HS-27A (cell line): Measurements from ENCODE around the gene TNF.

Experiments used
- DNase-seq: peaks from one replicate; pipeline ENCODE4 v3.0.0-alpha.2; 2012; ENCODE audit warnings: low read depth, missing footprints

Gene TNF

DNA sequence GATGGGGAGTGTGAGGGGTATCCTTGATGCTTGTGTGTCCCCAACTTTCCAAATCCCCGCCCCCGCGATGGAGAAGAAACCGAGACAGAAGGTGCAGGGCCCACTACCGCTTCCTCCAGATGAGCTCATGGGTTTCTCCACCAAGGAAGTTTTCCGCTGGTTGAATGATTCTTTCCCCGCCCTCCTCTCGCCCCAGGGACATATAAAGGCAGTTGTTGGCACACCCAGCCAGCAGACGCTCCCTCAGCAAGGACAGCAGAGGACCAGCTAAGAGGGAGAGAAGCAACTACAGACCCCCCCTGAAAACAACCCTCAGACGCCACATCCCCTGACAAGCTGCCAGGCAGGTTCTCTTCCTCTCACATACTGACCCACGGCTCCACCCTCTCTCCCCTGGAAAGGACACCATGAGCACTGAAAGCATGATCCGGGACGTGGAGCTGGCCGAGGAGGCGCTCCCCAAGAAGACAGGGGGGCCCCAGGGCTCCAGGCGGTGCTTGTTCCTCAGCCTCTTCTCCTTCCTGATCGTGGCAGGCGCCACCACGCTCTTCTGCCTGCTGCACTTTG lies at the start of gene TNF:
Gene TNF (plus strand): TSS at position 231 of the 567 bp plus-strand sequence. CDS start 177 bp downstream, at position 408.
- DNase-seq = no peak

DNA sequence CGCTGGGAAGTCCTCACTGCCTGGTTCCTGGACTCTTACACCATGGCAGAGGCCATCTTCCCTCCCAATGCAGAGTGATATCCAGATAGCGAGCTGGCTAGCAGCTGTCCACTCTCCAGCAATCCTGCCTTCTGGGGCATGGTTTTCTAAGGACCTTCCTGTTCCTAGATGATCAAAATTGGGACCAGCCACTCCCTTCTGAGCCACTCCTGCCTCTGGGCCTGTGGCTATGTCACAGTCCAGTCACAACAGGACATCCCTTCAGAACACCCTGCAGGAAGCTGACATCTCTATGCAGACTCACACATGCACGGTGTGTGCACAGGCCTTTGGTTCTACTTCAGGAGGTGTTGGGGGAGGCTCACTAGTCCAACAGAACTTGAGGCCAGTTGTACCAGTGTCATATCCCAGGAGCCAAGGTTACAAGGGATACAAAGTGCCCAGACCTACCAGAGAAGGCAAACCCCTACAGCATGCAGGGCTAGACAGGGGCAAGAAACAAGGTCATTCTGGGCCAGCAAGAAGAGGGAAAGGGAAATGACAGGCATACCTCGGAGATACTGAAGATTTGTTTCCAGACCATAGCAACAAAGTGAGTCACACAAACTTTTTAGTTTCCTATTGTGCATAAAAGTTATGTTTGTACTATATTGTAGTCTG lies 49.3 kb upstream of the TNF start:
- no peak for DNase-seq

DNA sequence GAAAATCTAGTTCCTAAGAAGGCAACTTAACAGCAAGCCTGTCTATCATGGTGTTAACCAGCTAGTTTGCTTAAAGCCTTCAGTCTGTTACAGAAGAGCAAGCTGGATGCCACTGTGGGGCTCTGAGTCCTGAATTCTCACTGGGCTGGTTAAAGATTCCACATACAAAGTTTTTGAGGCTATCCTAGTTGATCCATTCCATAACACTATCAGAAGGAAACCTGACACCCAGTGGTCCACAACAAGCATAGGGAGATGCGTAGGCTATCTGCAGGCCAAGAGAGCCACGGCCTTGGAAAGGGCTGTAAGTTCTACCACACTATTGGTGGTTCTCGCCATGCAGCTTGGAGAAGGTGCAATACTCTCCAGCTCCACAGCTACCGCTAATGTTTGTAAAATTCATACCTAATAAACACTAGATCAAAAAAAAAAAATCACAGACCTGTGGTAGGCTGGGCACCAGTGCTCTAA lies 47.0 kb upstream of the TNF start:
- no peak for DNase-seq

DNA sequence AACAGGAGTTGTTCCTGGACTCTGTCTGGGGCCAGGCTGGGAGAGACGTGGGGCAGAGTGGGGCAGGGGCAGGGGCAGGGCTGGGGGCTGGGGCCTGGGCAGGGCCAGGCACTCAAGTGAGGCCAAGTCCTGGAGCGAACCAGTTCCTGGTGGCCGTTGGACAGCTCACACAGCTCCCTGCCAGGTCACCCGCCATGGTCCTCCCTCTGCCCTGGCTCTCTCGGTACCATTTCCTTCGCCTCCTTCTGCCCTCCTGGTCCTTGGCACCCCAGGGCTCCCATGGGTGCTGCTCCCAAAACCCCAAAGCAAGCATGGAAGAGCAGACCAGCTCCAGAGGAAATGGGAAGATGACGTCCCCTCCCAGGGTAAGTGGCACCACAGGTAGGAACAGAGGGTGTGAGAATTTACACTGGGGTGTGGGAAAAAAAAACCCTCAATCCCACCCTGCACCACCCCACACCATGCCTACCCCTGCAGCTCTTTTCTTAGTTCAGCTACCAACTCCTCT lies 46.5 kb upstream of the TNF start, which contains the start of gene MCCD1:
Gene MCCD1 (plus strand): TSS at position 142 of the 508 bp plus-strand sequence. CDS start 53 bp downstream, at position 195.
- DNase-seq = no peak

DNA sequence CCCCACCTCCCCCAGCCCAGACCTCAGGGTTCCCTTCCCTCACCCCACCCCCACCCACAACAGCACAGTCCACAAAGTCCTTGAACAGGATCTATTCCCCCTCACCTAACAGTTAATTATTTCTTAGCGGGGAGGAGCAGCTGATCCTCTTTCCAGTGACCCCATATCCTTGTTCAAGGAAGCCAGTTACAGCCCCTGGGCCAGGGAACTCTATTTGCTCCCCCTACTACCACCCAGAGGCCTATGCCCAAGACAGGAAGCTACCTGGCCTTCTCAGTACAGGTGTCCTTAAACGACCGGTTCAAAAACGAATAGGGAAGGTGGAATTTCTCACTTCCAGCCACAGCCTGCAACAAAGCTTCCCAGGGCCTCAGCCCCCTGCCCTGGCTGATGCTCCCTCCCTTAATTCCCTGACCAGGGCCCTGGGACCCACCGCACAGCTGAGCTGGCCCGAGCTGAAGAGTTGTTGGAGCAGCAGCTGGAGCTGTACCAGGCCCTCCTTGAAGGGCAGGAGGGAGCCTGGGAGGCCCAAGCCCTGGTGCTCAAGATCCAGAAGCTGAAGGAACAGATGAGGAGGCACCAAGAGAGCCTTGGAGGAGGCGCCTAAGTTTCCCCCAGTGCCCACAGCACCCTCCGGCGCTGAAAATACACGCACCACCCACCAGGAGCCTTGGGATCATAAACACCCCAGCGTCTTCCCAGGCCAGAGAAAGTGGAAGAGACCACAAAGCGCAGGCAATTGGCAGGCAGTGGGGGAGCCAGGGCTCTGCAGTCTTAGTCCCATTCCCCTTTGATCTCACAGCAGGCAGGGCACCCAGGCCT lies 45.8 kb upstream of the TNF start:
- no peak for DNase-seq

DNA sequence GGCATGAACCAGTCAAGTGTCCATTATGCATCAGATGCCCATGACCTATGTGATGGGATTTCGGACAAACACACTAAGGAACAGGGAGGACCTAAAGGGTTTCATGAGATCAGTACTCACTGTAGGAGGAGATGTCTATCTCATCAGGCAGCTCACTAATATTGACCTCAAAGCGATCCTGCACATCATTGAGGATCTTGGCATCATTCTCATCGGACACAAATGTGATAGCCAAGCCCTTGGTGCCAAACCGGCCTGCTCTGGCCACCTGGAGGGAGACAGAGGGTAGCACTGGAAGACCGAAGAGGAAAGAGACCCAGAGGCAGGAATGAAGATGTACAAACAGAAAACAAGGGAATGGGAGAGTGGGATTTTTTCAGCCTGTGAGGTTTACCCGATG lies 44.7 kb upstream of the TNF start:
- no peak for DNase-seq

DNA sequence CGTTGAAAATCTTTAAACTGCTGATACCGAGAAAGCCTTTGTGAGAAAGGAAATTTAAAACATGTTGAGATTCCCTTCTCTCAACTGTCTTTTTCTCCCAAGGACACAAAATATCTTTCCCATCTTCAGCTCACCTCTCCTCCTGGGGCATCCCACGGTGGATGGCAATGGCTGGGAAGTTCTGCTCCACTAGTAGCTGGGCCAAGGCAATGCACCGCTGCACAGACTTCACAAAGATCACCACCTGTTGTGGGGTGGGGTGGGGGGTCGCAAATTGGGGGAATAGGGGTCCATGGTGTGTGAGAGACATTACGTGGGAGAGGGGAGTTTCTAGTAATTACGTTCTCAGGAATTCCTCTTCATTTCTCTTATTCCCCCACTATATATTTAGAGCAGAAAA lies 44.2 kb upstream of the TNF start:
- no peak for DNase-seq

DNA sequence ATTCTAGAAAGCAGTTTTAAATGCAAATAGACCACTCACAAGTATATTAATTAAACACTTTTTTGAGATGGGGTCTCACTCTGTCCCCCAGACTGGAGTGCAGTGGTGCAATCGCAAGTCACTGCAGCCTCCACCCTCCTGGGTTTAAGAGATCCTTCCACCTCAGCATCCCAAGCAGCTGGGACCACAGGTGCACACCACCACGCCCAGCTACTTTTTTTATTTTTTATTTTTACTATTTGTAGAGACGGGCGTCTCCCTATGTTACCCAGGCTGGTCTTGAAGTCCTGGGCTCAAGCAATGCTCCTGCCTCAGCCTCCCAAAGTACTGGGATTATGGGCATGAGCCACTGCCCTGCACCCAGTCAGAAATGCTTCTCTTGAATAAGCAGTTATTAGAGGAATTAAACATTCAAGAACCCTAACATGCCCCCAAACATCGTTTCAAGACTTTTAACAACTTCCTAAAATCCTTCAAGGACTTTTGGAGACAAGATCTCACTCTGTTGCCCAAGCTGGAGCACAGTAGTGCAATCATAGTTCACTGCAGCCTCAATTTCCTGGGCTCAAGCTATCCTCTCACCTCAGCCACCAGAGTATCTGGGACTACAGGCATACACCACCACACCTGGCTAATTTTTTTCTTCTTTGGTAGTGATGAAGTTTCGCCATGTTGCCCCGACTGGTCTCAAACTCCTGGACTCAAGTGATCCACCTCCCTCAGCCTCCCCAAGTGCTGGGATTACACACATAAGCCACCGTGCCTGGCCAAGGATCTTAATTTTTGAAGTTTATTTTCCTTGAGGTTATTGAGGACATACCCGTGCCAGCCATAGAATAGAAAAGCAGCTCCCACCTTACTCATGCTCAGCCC lies 43.4 kb upstream of the TNF start:
- DNase-seq = no peak

DNA sequence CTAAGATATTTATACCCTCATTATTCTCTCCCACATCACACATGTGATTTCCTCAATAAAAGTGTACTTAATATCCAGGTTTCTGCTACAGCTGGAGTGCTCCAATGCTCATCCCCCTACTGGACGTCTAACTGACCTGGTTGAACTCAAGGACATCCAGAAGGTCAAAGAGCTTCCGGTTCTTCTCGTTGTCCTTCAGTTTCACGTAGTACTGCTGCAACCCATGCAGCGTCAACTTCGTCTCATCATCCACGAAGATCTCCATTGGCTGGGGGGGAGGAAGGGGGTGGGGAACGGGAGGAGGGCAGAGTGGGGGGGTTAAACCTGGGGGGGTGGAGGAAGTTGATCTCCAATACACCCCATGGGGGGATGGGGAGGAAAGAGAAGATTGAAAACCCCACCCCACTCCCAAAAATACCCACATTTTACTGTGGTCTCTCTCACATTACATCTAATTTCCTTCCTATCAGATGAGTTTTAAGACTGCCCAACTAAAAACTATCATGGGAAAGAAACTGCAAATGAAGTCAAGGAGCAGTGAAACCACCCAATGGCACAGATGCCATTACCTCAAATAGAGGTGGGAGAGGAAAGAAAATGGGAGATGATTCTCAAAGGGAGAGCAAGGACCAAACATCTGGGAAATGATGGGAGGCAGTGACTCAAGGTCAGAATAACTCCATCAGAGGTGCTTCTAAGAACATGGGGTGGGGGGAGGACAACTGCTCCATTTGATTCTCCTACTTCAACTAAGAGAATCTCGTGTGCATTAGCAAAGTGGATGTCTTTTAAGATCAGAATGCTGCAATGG lies 42.5 kb upstream of the TNF start:
- no peak for DNase-seq

DNA sequence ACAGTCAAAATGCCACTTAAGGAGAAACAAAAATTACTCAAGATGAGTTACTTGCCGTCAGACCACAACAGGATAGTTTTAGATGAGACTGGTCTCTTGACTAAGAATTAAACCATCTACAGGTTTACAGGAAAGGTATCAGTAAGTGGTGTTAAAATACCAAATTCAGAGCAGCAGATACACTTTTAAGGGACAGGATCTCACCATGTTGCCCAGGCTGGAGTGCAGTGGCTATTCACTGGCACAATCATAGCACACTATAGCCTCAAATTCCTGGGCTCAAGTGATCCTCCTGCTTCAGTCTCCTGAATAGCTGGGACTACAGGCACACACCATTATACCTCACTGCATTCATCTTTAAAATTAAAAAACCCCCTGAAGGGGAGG lies 41.9 kb upstream of the TNF start:
- DNase-seq = no peak

DNA sequence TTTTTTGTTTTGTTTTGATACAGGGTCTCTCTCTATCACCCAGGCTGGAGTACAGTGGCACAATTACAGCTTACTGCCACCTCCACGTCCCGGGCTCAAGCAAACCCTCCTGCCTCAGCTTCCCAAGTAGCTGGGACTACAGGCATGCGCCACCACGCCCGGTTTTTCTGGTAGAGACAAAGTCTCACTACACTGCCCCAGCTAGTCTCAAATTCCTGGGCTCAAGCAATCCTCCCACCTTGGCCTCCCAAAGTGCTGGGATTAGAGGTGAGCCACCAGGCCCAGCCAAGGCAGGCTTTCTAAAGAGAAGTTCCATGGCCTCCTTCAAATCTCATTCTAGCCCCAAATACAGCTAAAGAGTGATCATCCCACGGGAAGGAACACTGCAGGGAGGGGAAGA lies 41.4 kb upstream of the TNF start:
- DNase-seq = no peak

DNA sequence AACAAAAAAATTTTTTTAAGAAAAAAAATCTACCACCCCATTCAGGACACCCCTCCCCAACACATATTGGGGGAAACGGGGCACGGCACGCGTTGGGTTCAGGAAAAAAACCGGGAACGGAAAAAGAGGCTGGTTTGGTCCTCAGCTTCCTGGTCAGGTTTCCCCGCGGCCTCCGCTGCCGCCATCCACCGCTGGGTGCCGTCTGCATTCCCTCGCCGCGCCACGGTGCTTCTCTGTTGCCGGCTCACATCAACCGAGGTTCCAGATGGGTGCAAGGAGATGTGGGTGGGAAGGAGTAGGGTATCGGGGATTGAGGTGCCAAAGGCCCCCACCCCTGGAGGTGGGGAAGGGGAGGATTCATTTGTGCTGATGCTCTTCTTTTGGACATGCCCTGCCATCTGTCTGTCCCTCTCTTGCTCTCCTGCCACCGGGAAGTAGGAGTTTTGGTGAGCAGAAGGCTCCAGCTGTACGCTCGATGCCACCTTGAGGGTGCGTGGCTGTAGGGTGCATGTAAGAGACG lies 40.8 kb upstream of the TNF start:
- DNase-seq = no peak

DNA sequence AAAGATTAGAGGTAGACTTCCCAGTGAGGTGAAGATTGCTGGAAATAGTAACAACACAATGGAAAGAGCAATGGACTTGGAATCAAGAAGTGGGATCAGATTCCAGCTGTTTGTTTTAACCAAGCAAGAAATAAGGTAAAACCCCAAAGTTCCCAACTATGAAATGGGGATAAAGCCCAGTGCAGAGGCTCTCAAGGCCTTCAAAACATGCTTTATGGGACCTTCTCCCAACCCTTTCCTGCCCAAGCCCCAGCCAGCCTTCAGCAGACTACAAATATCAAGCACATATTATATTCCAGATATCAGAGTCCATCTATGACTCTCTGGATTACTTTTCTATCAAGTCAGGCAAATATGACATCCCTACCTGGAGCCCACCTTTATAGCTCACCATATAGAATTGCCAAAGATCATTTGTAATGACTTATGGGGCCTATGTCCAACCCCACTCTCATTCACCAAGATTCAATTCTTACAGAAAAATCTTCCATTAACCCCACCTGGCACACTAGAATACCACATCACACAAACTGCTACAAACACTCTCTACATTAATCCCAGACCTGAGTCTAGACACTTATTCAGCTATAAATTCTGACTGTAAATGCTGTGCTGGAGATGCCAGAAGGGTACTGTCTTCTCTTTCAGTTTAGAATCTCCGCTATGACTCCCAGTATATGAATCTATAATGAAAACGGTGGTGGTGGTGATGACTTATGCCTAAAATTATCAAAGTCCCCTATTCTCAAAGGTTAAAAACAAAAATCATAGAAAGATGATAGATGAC lies 39.6 kb upstream of the TNF start:
- no peak for DNase-seq

DNA sequence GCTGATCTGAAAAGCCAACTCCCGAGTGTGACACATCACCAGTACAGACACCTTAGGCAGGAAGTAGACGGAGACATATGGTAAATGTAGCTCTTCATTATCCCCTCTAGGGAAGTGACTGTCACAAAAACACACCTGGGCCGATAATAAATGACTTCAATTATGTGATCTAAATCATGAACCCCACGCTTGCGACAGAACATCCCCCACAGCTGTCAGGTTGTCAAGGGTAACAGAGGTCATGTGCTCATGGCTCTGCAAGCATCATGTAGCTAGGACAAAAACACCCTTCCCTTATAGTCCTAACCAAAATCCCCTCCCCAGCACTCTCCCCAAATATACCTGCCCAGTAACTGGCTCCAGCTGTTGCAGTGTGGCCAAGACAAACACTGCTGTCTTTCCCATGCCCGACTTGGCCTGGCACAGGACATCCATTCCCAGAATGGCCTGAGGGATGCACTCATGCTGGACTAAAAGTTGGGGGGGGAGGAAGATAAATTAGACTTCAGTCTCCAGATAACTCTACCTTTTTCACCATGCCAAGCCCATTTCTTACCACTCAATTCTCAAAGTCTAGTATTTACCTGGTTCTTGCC lies 36.5 kb upstream of the TNF start:
- no peak for DNase-seq

DNA sequence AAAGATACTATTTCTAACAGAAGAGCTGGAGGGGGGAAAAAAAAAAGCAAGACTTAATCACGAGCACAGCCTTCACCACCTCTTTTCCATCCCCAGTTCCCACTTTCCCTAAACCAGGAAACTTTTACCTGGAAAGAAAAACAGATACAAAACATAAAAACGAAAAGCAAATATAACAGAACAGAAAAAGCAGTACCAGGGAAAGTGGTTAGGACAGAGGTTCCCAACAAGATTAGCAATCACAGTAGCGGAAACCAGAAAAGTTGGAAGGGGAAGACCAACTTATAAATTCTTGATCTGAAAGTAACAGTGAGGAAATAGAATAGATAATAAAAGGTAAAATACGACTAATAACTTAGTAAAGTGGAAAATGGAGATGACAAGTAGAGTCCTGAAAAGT lies 34.7 kb upstream of the TNF start:
- DNase-seq = no peak

DNA sequence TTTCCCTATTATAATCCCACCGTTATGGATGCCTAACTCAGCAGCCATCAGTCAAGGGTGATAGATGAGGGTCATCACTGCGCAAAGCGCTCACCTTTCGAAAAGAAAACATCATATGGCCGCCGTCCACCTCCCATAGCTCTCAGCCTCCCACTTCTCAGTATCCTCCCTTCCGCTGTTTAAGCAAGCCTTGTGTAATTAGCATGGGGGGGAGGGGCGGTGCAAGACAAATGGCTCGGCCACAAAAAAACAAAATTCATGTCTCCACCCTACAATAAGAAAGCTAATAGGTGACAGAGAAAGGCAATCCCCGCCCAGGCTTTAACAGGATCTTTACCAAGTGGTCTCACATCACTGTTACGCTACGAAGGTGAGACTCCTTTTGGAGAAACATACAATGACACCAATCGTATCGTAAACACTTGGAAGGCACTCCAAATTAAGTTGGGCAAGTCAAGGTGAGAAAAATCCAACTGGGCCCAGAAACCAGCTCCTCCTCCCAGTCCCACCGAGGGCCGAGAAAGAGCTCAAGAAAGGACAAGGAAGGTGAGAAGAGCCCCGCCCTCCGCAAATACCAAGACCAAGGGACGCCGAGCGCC lies 34.2 kb upstream of the TNF start:
- DNase-seq = peak; percentile 39

DNA sequence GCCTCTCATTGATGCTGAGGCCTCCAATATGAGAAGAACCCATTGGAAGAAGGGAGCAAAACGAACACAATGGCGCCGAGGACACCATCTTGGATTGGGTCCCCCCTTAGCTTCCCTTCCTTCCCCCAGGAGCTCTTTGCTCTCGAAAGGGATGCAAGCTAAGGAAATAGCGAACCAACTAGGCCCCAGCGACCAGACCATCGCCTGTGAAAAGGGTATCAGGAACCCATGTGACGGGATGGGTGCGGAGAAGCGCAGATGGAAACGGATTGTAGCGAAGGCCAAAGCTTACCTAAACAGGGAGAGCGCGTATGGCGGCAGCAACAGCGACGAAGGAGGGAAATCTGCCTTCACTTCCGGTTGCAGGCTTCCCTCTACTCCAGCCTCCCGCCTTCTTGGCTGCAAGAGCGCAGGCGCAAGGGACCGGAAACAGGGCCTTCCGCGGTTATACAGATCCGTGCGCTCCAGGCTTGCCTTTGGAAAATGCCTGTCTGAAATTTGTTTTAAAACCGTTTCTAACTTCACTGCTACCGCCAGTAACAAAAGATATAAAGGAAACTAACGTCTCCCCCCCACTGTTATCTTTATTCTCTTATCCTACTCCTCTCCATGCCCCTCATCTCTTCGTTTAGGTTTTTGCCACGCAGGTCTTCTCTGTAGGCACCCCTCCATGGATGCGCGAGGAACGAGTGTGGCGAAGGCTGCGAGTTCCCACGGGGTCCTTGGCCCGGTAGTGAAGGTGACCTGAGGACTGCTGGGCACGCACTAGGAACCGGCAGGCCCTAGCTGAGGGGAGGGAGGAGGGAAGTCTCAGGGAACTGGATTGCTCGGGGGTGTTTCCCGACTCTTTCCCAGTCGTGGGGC lies 33.5 kb upstream of the TNF start, which contains the start of gene DDX39B:
Gene DDX39B (minus strand): TSS at position 346 of the 864 bp plus-strand sequence. CDS start 1,471 bp downstream, outside the sequence.
- peak; percentile 98 for DNase-seq

DNA sequence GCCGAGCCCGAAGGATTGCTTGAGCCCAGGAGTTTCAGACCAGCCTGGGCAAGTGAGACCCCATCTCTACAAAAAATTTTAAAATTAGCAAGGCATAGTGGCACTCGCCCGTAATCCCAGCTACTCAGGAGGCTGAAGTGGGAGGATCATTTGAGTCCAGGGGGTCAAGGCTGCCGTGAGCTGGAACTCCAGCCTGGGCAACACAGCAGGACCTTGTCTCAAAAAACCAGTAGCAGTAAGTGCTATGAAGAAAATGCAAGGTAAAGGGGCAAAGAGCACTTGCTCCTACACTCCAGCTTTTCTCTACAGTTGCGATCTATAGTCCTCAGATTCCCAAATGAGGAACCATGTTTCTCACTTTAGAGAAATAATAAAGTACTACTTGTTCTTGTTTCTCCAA lies 31.7 kb upstream of the TNF start:
- no peak for DNase-seq
